Naive thymus-derived CD8-positive, alpha-beta T cell (primary cell): ENCODE results near the gene AUTS2. TPM values are rescaled to one million over a fixed set of nuclear protein-coding genes. Genes with fewer than 3 reads are reported as not detected.

Experiments used
- ATAC-seq, 2 donors: fragments of 150-1000 bp; cut with Tn5 transposase in 1 of 2; sonication (Bioruptor Pico), chemical (Tn5 transposase) in 1 of 2; 1 replicate in 1 of 2; 2 replicates in 1 of 2; pipeline ENCODE4 v1.10.0; 2021; ENCODE audit warnings: mild to moderate bottlenecking in 2 of 2, moderate library complexity in 2 of 2
- POLR2A ChIA-PET: fragments of 350-600 bp; sonication (Branson Sonifier 250); formaldehyde crosslinking; loops from one replicate; lab custom pipeline; 2021; ENCODE audit warnings: antibody characterized with exemption; lab: Charles Lee
- DNase-seq, 10 donors: peaks; one replicate each; pipeline versions ENCODE4 v3.0.0 to v3.0.0-alpha.2; 2020 to 2022
- H3K27ac Mint-ChIP-seq, 10 donors: one replicate each; pipeline ENCODE4 v1.8.0; 2020 to 2022; ENCODE audit warnings: mild to moderate bottlenecking in 10 of 10, mixed read lengths in 10 of 10, moderate library complexity in 4 of 10, inconsistent platforms in 1 of 10
- H3K27me3 Mint-ChIP-seq, 5 donors: one replicate each; pipeline ENCODE4 v1.8.0; 2021 to 2022; ENCODE audit warnings: mixed read lengths in 5 of 5
- H3K36me3 Mint-ChIP-seq, 3 donors: one replicate each; pipeline ENCODE4 v1.8.0; 2020 to 2022; ENCODE audit warnings: mixed read lengths in 3 of 3, mild to moderate bottlenecking in 2 of 3, inconsistent platforms in 1 of 3
- H3K4me1 Mint-ChIP-seq, 4 donors: one replicate each; pipeline ENCODE4 v1.8.0; 2021 to 2022; ENCODE audit warnings: mixed read lengths in 4 of 4
- H3K4me3 Mint-ChIP-seq, 10 donors: one replicate each; pipeline ENCODE4 v1.8.0; 2020 to 2022; ENCODE audit warnings: mild to moderate bottlenecking in 10 of 10, mixed read lengths in 10 of 10, moderate library complexity in 6 of 10, inconsistent platforms in 1 of 10
- H3K9me3 Mint-ChIP-seq, 9 donors: one replicate each; pipeline ENCODE4 v1.8.0; 2020 to 2022; ENCODE audit warnings: mixed read lengths in 9 of 9, mild to moderate bottlenecking in 3 of 9, inconsistent platforms in 1 of 9, moderate library complexity in 1 of 9
- polyA plus RNA-seq, 3 donors: library from polyadenylated mRNA; unstranded; fragments of 300-500 nt; fragmentation: Illumina TruSeq; gene quantifications; one replicate each; pipeline ENCODE4 v1.2.3, GENCODE V29; 2021
- total RNA-seq, 8 experiments: library from RNA in 2 of 8; stranded (reverse) in 2 of 8; gene quantifications; one replicate each; pipeline ENCODE4 v1.2.3 and lab custom pipeline; 2021 to 2026

The AUTS2 gene
- total and polyA plus RNA-seq, 5 experiments from 2014 or later = 0.36 to 4.6 (median 3.0) TPM

GRCh38 chr7:70779321-70779720 lies 1181.0 kb downstream of the AUTS2 start:
- Mint-ChIP-seq H3K4me1 (peaks cover 2 to 16% (median 6%) of the 10 kb centered on the region in 4 donors), H3K27ac (no peak overlapping the region), H3K4me3 (peak overlapping the region in 1 of 10 donors; percentile 37), H3K36me3 (no peaks in the 10 kb centered on the region), H3K9me3 (no peaks in the 10 kb centered on the region), H3K27me3 (peaks cover 0 to 23% (median 2%) of the 10 kb centered on the region in 5 donors)
- ATAC-seq = no peak
- POLR2A ChIA-PET = no interaction called here
- no peak for DNase-seq

DNA sequence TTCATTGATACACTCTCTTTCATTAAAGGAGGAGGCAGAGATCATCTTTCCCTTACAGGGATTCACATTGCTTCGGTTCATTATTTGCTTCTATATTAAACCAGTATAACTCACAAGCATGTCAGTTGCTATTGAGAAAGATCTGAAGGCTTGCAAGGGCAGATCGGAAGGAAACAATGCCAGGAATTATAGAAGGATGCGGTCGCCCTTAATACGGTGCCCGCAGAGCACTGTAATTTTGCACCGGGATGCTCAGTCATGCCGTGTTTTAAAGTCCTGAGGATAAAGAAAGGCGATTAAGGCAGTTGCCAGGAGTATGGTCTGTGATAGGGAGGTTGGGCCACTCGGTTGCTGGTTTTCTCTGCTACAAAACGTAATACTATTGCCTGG lies 1183.6 kb downstream of the AUTS2 start:
- H3K4me3 Mint-ChIP-seq = no peak overlapping the region
- peaks cover 0 to 13% (median 0%) of the 10 kb centered on the region in 5 donors for H3K27me3 Mint-ChIP-seq
- H3K27ac Mint-ChIP-seq = peak overlapping the region in 1 of 10 donors; percentile 7
- POLR2A ChIA-PET = no interaction called here
- H3K36me3 Mint-ChIP-seq = no peaks in the 10 kb centered on the region
- H3K9me3 Mint-ChIP-seq = no peaks in the 10 kb centered on the region
- ATAC-seq = no peak
- peaks cover 2 to 16% (median 5%) of the 10 kb centered on the region in 4 donors for H3K4me1 Mint-ChIP-seq
- no peak for DNase-seq

DNA sequence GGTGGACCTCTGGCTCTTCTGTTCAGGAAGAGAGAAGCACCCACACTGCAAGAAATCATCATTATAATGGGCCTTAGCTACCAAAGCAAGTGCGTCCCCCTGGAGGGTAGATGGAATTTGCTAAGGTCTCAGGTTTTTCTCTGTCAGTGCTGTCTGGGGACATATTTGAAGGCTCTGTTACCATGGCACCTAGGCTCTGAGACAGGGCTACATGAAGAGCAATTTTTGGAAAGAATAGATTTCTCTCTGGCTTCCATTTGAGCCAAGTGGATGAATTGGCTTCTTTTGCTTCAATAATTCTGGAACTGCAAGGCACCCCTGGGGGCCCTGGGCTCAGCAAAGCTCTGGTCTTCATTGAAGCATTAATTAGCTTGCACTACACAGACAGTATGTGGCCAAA lies 1184.5 kb downstream of the AUTS2 start:
- H3K36me3 Mint-ChIP-seq = no peaks in the 10 kb centered on the region
- peaks cover 0 to 2% (median 0%) of the 10 kb centered on the region in 9 donors for H3K9me3 Mint-ChIP-seq
- peaks cover 2 to 16% (median 6%) of the 10 kb centered on the region in 4 donors for H3K4me1 Mint-ChIP-seq
- H3K4me3 Mint-ChIP-seq = no peak overlapping the region
- POLR2A ChIA-PET = no interaction called here
- H3K27ac Mint-ChIP-seq = no peak overlapping the region
- peaks cover 0 to 13% (median 0%) of the 10 kb centered on the region in 5 donors for H3K27me3 Mint-ChIP-seq
- DNase-seq = no peak
- no peak for ATAC-seq

DNA sequence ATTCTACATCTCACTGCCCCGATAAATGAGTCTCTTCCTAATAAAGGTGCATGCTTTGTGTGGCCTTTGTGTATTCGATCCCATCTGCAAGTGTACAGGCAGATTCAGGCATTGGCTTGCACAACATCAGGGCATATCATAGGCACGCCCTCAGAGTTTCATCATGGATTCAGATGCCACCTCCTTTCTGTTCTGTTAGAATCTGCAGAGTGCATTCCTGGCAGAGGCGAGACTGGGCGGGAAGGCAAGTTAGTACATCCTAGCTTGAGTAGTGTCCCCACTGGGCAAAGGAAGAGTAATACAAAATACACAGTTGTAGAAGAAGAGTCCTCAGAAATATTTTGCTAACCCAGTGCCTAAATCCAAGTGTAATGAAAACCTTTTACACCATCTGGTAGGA lies 1187.2 kb downstream of the AUTS2 start:
- ATAC-seq (no peak), DNase-seq (no peak)
- Mint-ChIP-seq H3K36me3 (no peaks in the 10 kb centered on the region), H3K4me3 (no peak overlapping the region), H3K27me3 (peaks cover 0 to 6% (median 0%) of the 10 kb centered on the region in 5 donors), H3K4me1 (peaks cover 0 to 3% (median 0%) of the 10 kb centered on the region in 4 donors), H3K9me3 (peaks cover 0 to 2% (median 0%) of the 10 kb centered on the region in 9 donors), H3K27ac (no peak overlapping the region)
- POLR2A ChIA-PET = no interaction called here

- ATAC-seq (no peak), DNase-seq (no peak)
- H3K4me3 Mint-ChIP-seq = no peak overlapping the region
- H3K27me3 Mint-ChIP-seq = peaks cover 0 to 6% (median 0%) of the 10 kb centered on the region in 5 donors
- peak overlapping the region in 1 of 10 donors; percentile 65 for H3K27ac Mint-ChIP-seq
- peaks cover 0 to 2% (median 0%) of the 10 kb centered on the region in 9 donors for H3K9me3 Mint-ChIP-seq
- H3K36me3 Mint-ChIP-seq = no peaks in the 10 kb centered on the region
- H3K4me1 Mint-ChIP-seq = peaks cover 0 to 3% (median 0%) of the 10 kb centered on the region in 4 donors
- POLR2A ChIA-PET = no interaction called here
These were observed 1187.8 kb downstream of the AUTS2 start for GRCh38 chr7:70786076-70786475.

DNA sequence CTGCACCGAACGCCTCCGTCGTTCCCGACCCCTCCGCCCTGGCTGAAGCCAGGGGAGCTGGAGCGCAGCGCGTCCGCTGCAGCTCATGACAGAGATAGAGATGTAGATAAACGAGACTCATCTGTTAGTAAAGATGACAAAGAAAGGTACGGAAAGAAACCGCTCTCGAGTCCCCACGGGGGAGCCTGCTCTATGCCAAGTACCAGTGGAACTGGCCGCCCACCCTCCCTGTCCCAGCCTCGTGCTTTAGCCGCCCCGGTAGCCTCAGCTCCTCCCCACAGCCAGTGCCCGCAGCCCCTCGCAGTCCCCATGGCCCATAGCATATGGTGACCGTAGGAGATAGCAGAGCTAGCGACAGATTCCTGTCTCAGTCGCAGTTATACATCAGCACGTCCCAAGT lies 1189.0 kb downstream of the AUTS2 start:
- DNase-seq (no peak), ATAC-seq (no peak)
- POLR2A ChIA-PET = no interaction called here
- Mint-ChIP-seq H3K27ac (peak overlapping the region in 1 of 10 donors; percentile 32), H3K4me1 (peaks cover 0 to 3% (median 0%) of the 10 kb centered on the region in 4 donors), H3K9me3 (peaks cover 0 to 2% (median 0%) of the 10 kb centered on the region in 9 donors), H3K4me3 (no peak overlapping the region), H3K27me3 (peaks cover 0 to 1% (median 0%) of the 10 kb centered on the region in 5 donors), H3K36me3 (no peaks in the 10 kb centered on the region)

DNA sequence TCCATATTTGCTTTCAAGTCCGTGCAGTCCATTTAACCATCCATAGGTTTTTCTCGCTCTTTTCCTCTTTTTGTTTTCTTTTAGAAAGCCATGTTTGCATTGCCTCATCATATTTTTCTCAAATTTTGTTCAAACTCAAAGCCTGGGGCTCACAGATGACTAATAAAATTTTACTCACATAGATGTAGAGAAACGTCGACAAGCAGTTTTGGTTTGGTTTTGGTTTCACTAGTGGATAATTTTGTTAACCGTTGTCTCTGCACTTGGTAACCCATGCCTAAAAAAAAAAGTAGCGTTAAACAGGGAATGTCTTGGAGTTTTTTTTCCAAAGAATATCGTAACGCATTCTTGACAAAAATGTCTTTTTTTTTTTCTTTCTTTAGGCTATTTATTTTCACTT lies 1189.5 kb downstream of the AUTS2 start:
- Mint-ChIP-seq H3K36me3 (no peaks in the 10 kb centered on the region), H3K4me1 (peaks cover 0 to 3% (median 0%) of the 10 kb centered on the region in 4 donors), H3K27me3 (no peaks in the 10 kb centered on the region), H3K9me3 (peaks cover 0 to 2% (median 0%) of the 10 kb centered on the region in 9 donors), H3K27ac (peak overlapping the region in 2 of 10 donors; percentile 31 to 32), H3K4me3 (no peak overlapping the region)
- ATAC-seq (no peak), DNase-seq (no peak)
- POLR2A ChIA-PET = no interaction called here

DNA sequence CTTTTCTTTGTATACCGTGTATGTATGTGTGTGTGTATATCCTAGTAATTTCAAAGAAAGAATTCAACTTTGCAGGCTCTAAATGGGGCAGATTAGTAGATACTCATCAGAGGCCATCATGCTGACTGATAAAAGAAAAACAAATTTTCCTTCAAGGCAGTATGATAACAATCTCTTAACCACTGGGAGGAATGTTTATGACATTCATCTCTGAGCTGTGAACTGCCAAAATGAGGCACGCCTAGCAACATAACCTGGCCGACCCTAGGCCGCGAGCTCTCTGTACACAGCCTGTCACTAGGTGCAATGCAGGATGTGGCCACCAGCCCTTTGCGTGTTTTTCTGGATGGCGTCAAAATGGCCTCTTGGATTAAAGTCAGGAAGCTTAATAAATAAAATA lies 1190.0 kb downstream of the AUTS2 start:
- H3K4me1 Mint-ChIP-seq = peaks cover 0 to 3% (median 0%) of the 10 kb centered on the region in 4 donors
- POLR2A ChIA-PET = no interaction called here
- no peaks in the 10 kb centered on the region for H3K27me3 Mint-ChIP-seq
- H3K4me3 Mint-ChIP-seq = no peak overlapping the region
- H3K36me3 Mint-ChIP-seq = no peaks in the 10 kb centered on the region
- no peak overlapping the region for H3K27ac Mint-ChIP-seq
- ATAC-seq = no peak
- peaks cover 0 to 2% (median 0%) of the 10 kb centered on the region in 9 donors for H3K9me3 Mint-ChIP-seq
- DNase-seq = no peak

DNA sequence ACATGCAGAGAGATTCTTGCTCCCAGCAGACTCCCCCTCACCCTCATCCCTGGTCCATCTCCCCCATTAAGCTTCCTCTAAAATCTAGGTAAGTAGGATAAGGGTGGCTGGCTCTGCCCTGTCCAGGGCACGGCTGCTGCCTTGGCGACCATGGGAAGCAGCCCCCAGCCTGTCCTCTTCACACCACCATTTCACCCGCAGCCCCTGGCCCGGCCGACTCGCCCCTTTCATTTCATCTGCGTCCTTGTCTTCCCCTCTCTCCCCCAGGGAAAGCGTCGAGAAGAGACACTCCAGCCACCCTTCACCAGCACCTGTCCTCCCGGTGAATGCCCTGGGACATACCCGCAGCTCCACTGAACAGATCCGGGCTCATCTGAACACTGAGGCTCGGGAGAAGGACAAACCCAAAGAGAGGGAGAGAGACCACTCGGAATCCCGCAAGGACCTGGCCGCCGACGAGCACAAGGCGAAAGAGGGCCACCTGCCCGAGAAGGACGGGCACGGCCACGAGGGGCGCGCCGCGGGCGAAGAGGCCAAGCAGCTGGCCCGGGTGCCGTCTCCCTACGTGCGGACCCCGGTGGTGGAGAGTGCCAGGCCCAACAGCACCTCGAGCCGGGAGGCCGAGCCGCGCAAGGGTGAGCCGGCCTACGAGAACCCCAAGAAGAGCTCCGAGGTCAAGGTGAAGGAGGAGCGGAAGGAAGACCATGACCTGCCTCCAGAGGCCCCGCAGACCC lies 1191.4 kb downstream of the AUTS2 start:
- H3K4me3 Mint-ChIP-seq = no peak overlapping the region
- peaks cover 0 to 2% (median 0%) of the 10 kb centered on the region in 9 donors for H3K9me3 Mint-ChIP-seq
- ATAC-seq = no peak
- no peak for DNase-seq
- no peaks in the 10 kb centered on the region for H3K27me3 Mint-ChIP-seq
- POLR2A ChIA-PET = no interaction called here
- H3K36me3 Mint-ChIP-seq = no peaks in the 10 kb centered on the region
- H3K4me1 Mint-ChIP-seq = peaks cover 0 to 3% (median 0%) of the 10 kb centered on the region in 4 donors
- peak overlapping the region in 3 of 10 donors; percentile 33 to 60 (median 52) for H3K27ac Mint-ChIP-seq

- ATAC-seq (no peak), DNase-seq (no peak)
- Mint-ChIP-seq H3K27ac (no peak overlapping the region), H3K36me3 (no peaks in the 10 kb centered on the region), H3K27me3 (no peaks in the 10 kb centered on the region), H3K4me1 (peaks cover 0 to 3% (median 0%) of the 10 kb centered on the region in 4 donors), H3K9me3 (peaks cover 0 to 2% (median 0%) of the 10 kb centered on the region in 9 donors), H3K4me3 (no peak overlapping the region)
- POLR2A ChIA-PET = no interaction called here
These were observed 1192.2 kb downstream of the AUTS2 start for GRCh38 chr7:70790215-70791073.

DNA sequence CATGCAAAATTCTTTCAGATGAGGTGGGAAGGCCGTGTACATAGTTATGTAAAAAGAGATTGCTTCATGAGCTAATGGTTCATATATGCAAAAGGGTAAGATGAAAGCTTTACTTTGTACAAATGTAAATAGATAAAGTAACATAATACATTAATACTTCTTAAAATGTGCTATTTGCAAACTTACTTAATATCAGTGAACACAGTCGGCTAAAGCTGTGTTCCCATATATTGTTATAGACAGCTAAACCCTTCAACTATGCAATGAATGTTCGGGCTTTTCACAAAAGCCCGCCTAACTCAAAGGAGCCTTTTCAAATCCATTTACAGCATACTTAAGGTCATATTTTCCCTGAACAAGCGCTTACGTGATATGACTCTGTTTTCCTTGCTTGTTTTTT lies 1193.1 kb downstream of the AUTS2 start:
- ATAC-seq (no peak), DNase-seq (no peak)
- H3K27me3 Mint-ChIP-seq = no peaks in the 10 kb centered on the region
- no peak overlapping the region for H3K27ac Mint-ChIP-seq
- peaks cover 0 to 3% (median 0%) of the 10 kb centered on the region in 4 donors for H3K4me1 Mint-ChIP-seq
- POLR2A ChIA-PET = no interaction called here
- no peak overlapping the region for H3K4me3 Mint-ChIP-seq
- H3K36me3 Mint-ChIP-seq = no peaks in the 10 kb centered on the region
- peaks cover 0 to 2% (median 0%) of the 10 kb centered on the region in 9 donors for H3K9me3 Mint-ChIP-seq

DNA sequence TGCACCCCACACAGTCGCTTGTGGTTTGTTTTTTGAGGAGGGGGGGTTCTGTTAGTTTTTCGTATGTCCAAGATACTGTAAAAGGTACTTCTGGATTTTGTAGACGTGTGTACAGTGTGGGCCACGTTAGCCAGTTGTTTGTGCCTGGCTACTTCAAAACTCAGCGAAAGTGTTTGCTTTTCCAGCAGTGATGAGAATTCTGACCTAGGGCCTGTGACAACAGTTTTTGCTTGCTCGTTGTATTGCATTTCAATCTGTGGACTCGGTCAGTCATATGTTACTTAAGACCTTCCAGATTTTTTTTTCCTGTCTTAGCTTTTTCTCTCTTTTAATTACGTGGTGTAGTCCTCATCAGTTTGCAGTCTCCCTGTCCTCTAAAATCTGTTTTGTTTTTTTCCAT lies 1194.8 kb downstream of the AUTS2 start:
- Mint-ChIP-seq H3K4me1 (peaks cover 0 to 7% (median 2%) of the 10 kb centered on the region in 4 donors), H3K9me3 (peaks cover 0 to 4% (median 0%) of the 10 kb centered on the region in 9 donors), H3K27ac (no peak overlapping the region), H3K4me3 (no peak overlapping the region), H3K36me3 (no peaks in the 10 kb centered on the region), H3K27me3 (no peaks in the 10 kb centered on the region)
- DNase-seq (no peak), ATAC-seq (no peak)
- POLR2A ChIA-PET = no interaction called here

- Mint-ChIP-seq H3K4me1 (peaks cover 0 to 11% (median 2%) of the 10 kb centered on the region in 4 donors), H3K27me3 (no peaks in the 10 kb centered on the region), H3K4me3 (no peak overlapping the region), H3K36me3 (no peaks in the 10 kb centered on the region), H3K9me3 (peaks cover 0 to 10% (median 0%) of the 10 kb centered on the region in 9 donors), H3K27ac (no peak overlapping the region)
- no peak for ATAC-seq
- no peak for DNase-seq
- POLR2A ChIA-PET = no interaction called here
These were observed 1195.5 kb downstream of the AUTS2 start for GRCh38 chr7:70793821-70794220.
